GM12878 (cell line): ENCODE results near the gene SEMA3D.

Experiments
- FOS ChIP-seq: IDR thresholded peaks from 3 replicates; pipeline ENCODE4 v1.6.1; 2011; ENCODE audit warnings: borderline replicate concordance; ENCODE audit not compliant: insufficient read length; ENCODE audit errors: extremely low read depth
- SP1 ChIP-seq: IDR thresholded peaks from one replicate; pipeline ENCODE4 v1.6.1; 2011; ENCODE audit warnings: low read depth, low read length
- TCF7 ChIP-seq: IDR thresholded peaks from 2 replicates; pipeline ENCODE4 v1.6.1; 2014; ENCODE audit warnings: antibody characterized with exemption, borderline replicate concordance

DNA sequence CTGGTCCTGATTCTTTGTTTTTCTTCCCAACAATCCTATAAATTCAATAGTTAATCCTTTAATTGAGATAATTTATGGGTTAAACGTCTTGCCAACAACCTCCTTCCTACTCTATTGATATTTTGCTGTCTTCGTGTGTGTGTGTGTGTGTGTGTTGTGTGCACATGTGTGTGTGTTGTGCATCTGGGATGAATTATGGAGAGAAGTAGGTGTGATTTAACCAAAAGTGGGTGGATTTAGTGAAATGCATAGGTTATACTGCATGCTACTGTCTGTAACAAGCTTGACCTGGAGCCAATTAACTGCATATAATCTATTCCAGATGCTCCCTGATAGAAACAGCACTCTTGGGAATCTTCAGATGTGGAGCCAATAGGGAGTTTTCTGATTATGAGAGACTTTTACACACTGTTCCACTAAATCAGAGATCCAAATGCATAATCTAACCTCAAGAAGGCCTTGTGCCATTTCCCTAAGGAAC, 61.2 kb downstream of the SEMA3D start:
- TF ChIP-seq FOS, result no peak
- TF ChIP-seq SP1, result no peak
- no peak for TF ChIP-seq TCF7
